PC-3 (cell line): ENCODE results near the gene ABL1. TPM values are rescaled to one million over a fixed set of nuclear protein-coding genes. Genes with fewer than 3 reads are reported as not detected.

Experiments used
- ATAC-seq: fragments of 200-7000 bp; cut with Tn5 transposase; 2 replicates; pipeline ENCODE4 v1.9.1; 2020; ENCODE audit warnings: mild to moderate bottlenecking, moderate library complexity
- BruUV-seq: library from RNA; stranded (reverse); fragments of 400-500 nt; replicated peaks from 2 replicates; lab custom pipeline; 2021; lab: Mats Ljungman, UMichigan
- CTCF ChIA-PET: fragments of 300-600 bp; sonication (Branson Sonifier 250); formaldehyde crosslinking; loops from one replicate; lab custom pipeline; 2022; ENCODE audit warnings: antibody characterized with exemption; lab: Charles Lee
- POLR2A ChIA-PET: fragments of 300-600 bp; sonication (Branson Sonifier 250); formaldehyde crosslinking; loops from one replicate; lab custom pipeline; 2022; ENCODE audit warnings: antibody characterized with exemption; ENCODE audit not compliant: unreplicated experiment; lab: Charles Lee
- DNase-seq: peaks from one replicate; pipeline ENCODE4 v3.0.0-alpha.2; 2015
- H2AFZ ChIP-seq: fragments of 300-600 bp; sonication (generic); 2 replicates; pipeline ENCODE4 v1.6.0; 2016; ENCODE audit warnings: antibody characterized with exemption, low read length
- H3F3A ChIP-seq: fragments of 300-600 bp; sonication (generic); one replicate; pipeline ENCODE4 v1.6.0; 2017; ENCODE audit warnings: antibody characterized with exemption, low read length, control low read depth, mild to moderate bottlenecking; ENCODE audit not compliant: unreplicated experiment
- H3K27ac ChIP-seq: fragments of 300-600 bp; sonication (generic); 2 replicates; pipeline ENCODE4 v1.5.1; 2016; ENCODE audit warnings: mild to moderate bottlenecking, low read length
- H3K27me3 ChIP-seq: fragments of 300-600 bp; sonication (generic); 2 replicates; pipeline ENCODE4 v1.6.1; 2016; ENCODE audit warnings: low read length, mixed read lengths
- H3K36me3 ChIP-seq: fragments of 300-600 bp; sonication (generic); 2 replicates; pipeline ENCODE4 v1.6.1; 2016; ENCODE audit warnings: low read depth, mixed run types, low read length, mixed read lengths
- H3K4me1 ChIP-seq: fragments of 300-600 bp; sonication (generic); 2 replicates; pipeline ENCODE4 v1.5.1; 2016; ENCODE audit warnings: low read length; ENCODE audit not compliant: insufficient read depth
- H3K4me2 ChIP-seq: fragments of 300-600 bp; sonication (generic); 2 replicates; pipeline ENCODE4 v1.6.0; 2016; ENCODE audit warnings: low read length
- H3K4me3 ChIP-seq: fragments of 300-600 bp; sonication (generic); 2 replicates; pipeline ENCODE4 v1.5.1; 2016; ENCODE audit warnings: mild to moderate bottlenecking, low read length, mixed read lengths
- H3K79me2 ChIP-seq: fragments of 300-600 bp; sonication (generic); 2 replicates; pipeline ENCODE4 v1.6.1; 2017; ENCODE audit warnings: low read length, mixed read lengths
- H3K9ac ChIP-seq: fragments of 300-600 bp; sonication (generic); 2 replicates; pipeline ENCODE4 v1.6.0; 2016; ENCODE audit warnings: mild to moderate bottlenecking, low read length
- H3K9me2 ChIP-seq: fragments of 300-600 bp; sonication (generic); replicated peaks from 2 replicates; pipeline ENCODE4 v1.6.1; 2016; ENCODE audit warnings: mixed run types, low read length, mixed read lengths
- H3K9me3 ChIP-seq: fragments of 300-600 bp; sonication (generic); 2 replicates; pipeline ENCODE4 v1.6.1; 2016; ENCODE audit warnings: low read length, mixed read lengths
- H4K20me1 ChIP-seq: fragments of 300-600 bp; sonication (generic); 2 replicates; pipeline ENCODE4 v1.6.1; 2016; ENCODE audit warnings: low read length, mixed read lengths
- CTCF ChIP-seq: fragments of 300-600 bp; sonication (generic); conservative IDR thresholded peaks from 2 replicates; pipeline ENCODE4 v1.5.1; 2017; ENCODE audit warnings: antibody characterized with exemption, low read depth, mild to moderate bottlenecking, low read length
- EZH2 ChIP-seq: fragments of 300-600 bp; sonication (generic); IDR thresholded peaks from one replicate; pipeline ENCODE4 v1.6.1; 2017; ENCODE audit warnings: antibody characterized with exemption, mild to moderate bottlenecking, low read length; ENCODE audit not compliant: unreplicated experiment
- EZH2phosphoT487 ChIP-seq: fragments of 300-600 bp; sonication (generic); IDR thresholded peaks from 2 replicates; pipeline ENCODE4 v1.6.1; 2018; ENCODE audit warnings: mild to moderate bottlenecking, antibody characterized with exemption, low read length, borderline replicate concordance
- intact Hi-C: fragments of 100-400 bp; cut with micrococcal nuclease; formaldehyde crosslinking; loops from 2 replicates; pipeline ENCODE4 v1.9.0; 2023
- total RNA-seq: library from RNA; depleted of rRNA; stranded (reverse); fragments of >200 nt; gene quantifications from 2 replicates; pipeline ENCODE4 v1.2.3, GENCODE V29; 2014

Gene ABL1
- total RNA-seq, 1 experiment from 2014 or later: 22.8 TPM

GRCh38 chr9:130905902-130906734 is 71.1 kb downstream of the ABL1 start:
- H3K36me3 ChIP-seq: no peaks in the 10 kb centered on the region
- H3K4me2 ChIP-seq: no peak overlapping the region
- ATAC-seq (no peak), DNase-seq (no peak)
- BruUV-seq: no TSS peak
- H3K27me3 ChIP-seq: no peaks in the 10 kb centered on the region
- H3K4me3 ChIP-seq: no peak overlapping the region
- ChIA-PET POLR2A (no interaction called here), CTCF (no interaction called here)
- H3K27ac ChIP-seq: no peak overlapping the region
- TF ChIP-seq EZH2 (no peak), CTCF (no peak), EZH2phosphoT487 (no peak)
- no peak overlapping the region for H3K9ac ChIP-seq
- H3F3A ChIP-seq: no peaks in the 10 kb centered on the region
- no peaks in the 10 kb centered on the region for H4K20me1 ChIP-seq
- H2AFZ ChIP-seq: no peak overlapping the region
- H3K9me2 ChIP-seq: no peaks in the 10 kb centered on the region
- intact Hi-C loops: no loop called here
- no peaks in the 10 kb centered on the region for H3K9me3 ChIP-seq
- no peaks in the 10 kb centered on the region for H3K79me2 ChIP-seq
- no peaks in the 10 kb centered on the region for H3K4me1 ChIP-seq

- H3K9me2 ChIP-seq: no peaks in the 10 kb centered on the region
- no TSS peak for BruUV-seq
- ATAC-seq (no peak), DNase-seq (no peak)
- intact Hi-C loops: no loop called here
- no peak overlapping the region for H3K4me3 ChIP-seq
- no peaks in the 10 kb centered on the region for H3F3A ChIP-seq
- no peaks in the 10 kb centered on the region for H4K20me1 ChIP-seq
- no peak for TF ChIP-seq EZH2
- ChIA-PET CTCF (no interaction called here), POLR2A (no interaction called here)
- H3K79me2 ChIP-seq: no peaks in the 10 kb centered on the region
- H3K4me1 ChIP-seq: no peaks in the 10 kb centered on the region
- H3K27me3 ChIP-seq: no peaks in the 10 kb centered on the region
- no peak overlapping the region for H3K4me2 ChIP-seq
- H3K9me3 ChIP-seq: no peaks in the 10 kb centered on the region
- H2AFZ ChIP-seq: no peak overlapping the region
- no peak overlapping the region for H3K9ac ChIP-seq
- H3K27ac ChIP-seq: no peak overlapping the region
- H3K36me3 ChIP-seq: no peaks in the 10 kb centered on the region
Measured at GRCh38 chr9:130906735-130907416, 71.8 kb downstream of the ABL1 start.

- intact Hi-C loops: no loop called here
- CTCF ChIA-PET: no interaction called here
Measured at GRCh38 chr9:130908146-130908877, 73.3 kb downstream of the ABL1 start.

More at GRCh38 chr9:130908146-130908877, 73.3 kb downstream of the ABL1 start:
- Histone ChIP-seq H3K9me2 (no peaks in the 10 kb centered on the region), H4K20me1 (no peaks in the 10 kb centered on the region), H3K36me3 (no peaks in the 10 kb centered on the region), H3K4me1 (peaks cover 7% of the 10 kb centered on the region), H3K79me2 (no peaks in the 10 kb centered on the region), H2AFZ (no peak overlapping the region), H3K4me2 (no peak overlapping the region), H3K4me3 (no peak overlapping the region), H3K27me3 (no peaks in the 10 kb centered on the region), H3K9ac (no peak overlapping the region), H3K27ac (no peak overlapping the region), H3F3A (no peaks in the 10 kb centered on the region), H3K9me3 (no peaks in the 10 kb centered on the region)
- TF ChIP-seq CTCF: no peak
- no peak for TF ChIP-seq EZH2
- TF ChIP-seq EZH2phosphoT487: no peak
- POLR2A ChIA-PET: no interaction called here
- no peak for DNase-seq
- no peak for ATAC-seq
- BruUV-seq: no TSS peak
